ENCODE results near the gene ETV6.

The ETV6 gene

GRCh38 chr12:11743423-11744409 lies 94.2 kb downstream of the ETV6 start:
- Histone ChIP-seq H3K27me3 (ENCODE audit: low read depth) (no peaks in the 10 kb centered on the region), H3K4me3 (no peak overlapping the region), H3K4me1 (peaks cover 16% of the 10 kb centered on the region), H3K9me3 (no peaks in the 10 kb centered on the region), H3K36me3 (replicated peaks) (no peaks in the 10 kb centered on the region)
- no peak for DNase-seq (ENCODE audit: low spot score in 2 of 2)
- in situ Hi-C loops (cut with MboI; ENCODE audit: low sequenced_read_pairs) = no loop called here

DNA sequence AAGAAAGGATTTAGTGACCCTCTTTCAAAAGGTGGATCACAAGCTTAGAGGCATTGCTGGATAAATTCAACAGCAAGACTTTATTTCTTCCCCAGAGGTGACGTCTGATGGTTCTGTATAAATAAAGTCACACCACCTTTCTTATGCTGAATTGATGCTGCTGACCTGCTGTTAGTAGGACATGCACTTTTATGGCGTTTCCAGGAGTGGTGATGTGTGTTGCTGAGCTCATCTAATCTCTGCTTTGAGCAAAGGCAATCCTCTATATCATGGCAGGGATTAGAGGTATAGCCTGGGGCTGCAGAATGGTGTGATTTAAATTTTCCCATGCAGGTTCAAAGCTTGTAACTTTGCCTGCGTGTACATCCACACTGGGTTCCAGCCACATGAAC lies 94.9 kb downstream of the ETV6 start:
- Histone ChIP-seq H3K9me3 (no peaks in the 10 kb centered on the region), H3K4me3 (no peak overlapping the region), H3K27me3 (ENCODE audit: low read depth) (no peaks in the 10 kb centered on the region), H3K4me1 (peaks cover 16% of the 10 kb centered on the region), H3K36me3 (replicated peaks) (no peaks in the 10 kb centered on the region)
- peak in 1 of 2 experiments; percentile 33 for DNase-seq (ENCODE audit: low spot score in 2 of 2)
- in situ Hi-C loops (cut with MboI; ENCODE audit: low sequenced_read_pairs) = no loop called here

GRCh38 chr12:11745113-11745512 lies 95.6 kb downstream of the ETV6 start:
- H3K4me1 ChIP-seq = peaks cover 16% of the 10 kb centered on the region
- H3K27me3 ChIP-seq (ENCODE audit: low read depth) = no peaks in the 10 kb centered on the region
- H3K4me3 ChIP-seq = no peak overlapping the region
- H3K9me3 ChIP-seq = no peaks in the 10 kb centered on the region
- H3K36me3 ChIP-seq (replicated peaks) = no peaks in the 10 kb centered on the region
- in situ Hi-C loops (cut with MboI; ENCODE audit: low sequenced_read_pairs) = no loop called here
- DNase-seq (ENCODE audit: low spot score in 2 of 2) = no peak

DNA sequence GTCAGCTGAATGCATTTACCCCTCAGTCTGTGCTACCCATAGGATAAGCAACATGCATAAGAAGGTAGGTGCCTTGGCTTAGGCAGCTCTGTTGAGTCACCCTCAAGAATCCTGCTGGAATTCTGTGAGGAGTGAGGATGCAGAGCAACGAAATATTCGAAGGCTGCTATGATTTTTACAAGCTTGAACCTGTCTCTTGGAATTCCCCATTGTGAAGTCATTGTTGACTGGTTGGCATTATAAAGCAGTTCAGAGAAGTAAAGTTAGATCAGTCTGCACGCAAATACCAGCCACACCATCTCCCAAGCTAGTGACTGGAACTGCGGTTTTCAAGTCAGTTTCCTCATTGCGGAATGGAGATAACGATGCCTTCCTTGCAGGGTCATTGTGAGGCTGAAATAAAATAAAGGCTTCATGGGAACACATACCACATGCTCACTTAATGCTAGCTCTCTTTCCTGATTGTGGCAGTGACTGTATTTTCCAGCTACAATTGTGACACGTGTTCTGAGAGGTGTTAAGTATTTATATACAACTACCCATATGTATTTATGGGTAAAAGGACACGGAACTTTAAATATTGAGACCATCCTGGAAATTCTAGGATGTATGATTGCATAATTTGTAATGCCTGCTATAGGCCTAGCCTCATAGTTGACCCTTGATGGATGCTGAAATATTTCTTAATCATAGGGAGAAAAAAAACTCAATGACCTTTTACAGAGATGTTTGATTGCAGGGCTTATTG lies 96.7 kb downstream of the ETV6 start:
- Histone ChIP-seq H3K4me1 (peaks cover 16% of the 10 kb centered on the region), H3K36me3 (replicated peaks) (no peaks in the 10 kb centered on the region), H3K9me3 (no peaks in the 10 kb centered on the region), H3K4me3 (no peak overlapping the region), H3K27me3 (ENCODE audit: low read depth) (no peaks in the 10 kb centered on the region)
- in situ Hi-C loops (cut with MboI; ENCODE audit: low sequenced_read_pairs) = no loop called here
- DNase-seq (ENCODE audit: low spot score in 2 of 2) = no peak

- H3K4me1 ChIP-seq = peaks cover 16% of the 10 kb centered on the region
- no peaks in the 10 kb centered on the region for H3K36me3 ChIP-seq (replicated peaks)
- in situ Hi-C loops (cut with MboI; ENCODE audit: low sequenced_read_pairs) = no loop called here
- no peak overlapping the region for H3K4me3 ChIP-seq
- DNase-seq (ENCODE audit: low spot score in 2 of 2) = no peak
- H3K9me3 ChIP-seq = no peaks in the 10 kb centered on the region; the same call in 1 of the 2 replicates
- H3K27me3 ChIP-seq (ENCODE audit: low read depth) = no peaks in the 10 kb centered on the region
These were observed 97.7 kb downstream of the ETV6 start for GRCh38 chr12:11746940-11747716.

DNA sequence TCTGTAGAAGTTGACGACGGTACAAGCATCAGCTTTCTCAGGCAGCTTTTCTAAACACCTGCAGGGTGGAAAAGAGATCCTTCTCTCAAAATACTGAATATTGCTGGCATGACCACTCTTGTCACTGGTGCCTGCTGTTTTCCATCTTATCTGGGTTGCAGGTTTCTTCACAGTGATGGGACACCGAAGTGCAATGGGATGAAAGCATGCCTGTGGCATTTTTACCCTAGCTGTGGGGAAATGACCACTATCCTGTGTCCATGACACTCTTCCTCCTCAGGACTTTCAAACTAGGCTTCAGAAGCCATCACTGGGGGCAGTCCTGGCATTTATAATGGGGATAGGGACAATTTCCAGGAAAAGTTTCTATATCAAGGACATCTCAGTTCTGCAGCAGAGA lies 98.5 kb downstream of the ETV6 start:
- Histone ChIP-seq H3K4me1 (peaks cover 14% of the 10 kb centered on the region), H3K36me3 (replicated peaks) (no peaks in the 10 kb centered on the region), H3K4me3 (no peak overlapping the region), H3K27me3 (ENCODE audit: low read depth) (no peaks in the 10 kb centered on the region), H3K9me3 (no peaks in the 10 kb centered on the region; the same call in 1 of the 2 replicates)
- DNase-seq (ENCODE audit: low spot score in 2 of 2) = no peak
- in situ Hi-C loops (cut with MboI; ENCODE audit: low sequenced_read_pairs) = no loop called here

DNA sequence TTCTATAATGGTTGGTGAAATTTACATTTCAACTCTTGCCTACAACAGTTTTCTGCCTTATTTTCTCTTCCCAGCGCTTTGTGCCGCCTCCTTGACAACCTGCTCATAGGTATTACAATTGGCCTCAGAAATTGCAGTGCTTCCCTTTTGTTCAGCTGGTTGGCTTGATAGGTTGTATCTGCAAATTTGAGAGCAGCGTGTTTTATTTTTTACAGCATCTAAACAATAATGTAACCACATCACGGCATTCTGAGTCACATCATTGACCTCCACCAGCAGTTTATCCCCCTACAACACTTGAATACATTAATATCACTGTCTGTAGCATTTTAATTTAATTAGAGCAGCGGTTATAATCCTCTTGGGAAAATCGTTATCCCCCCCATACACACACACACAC lies 99.4 kb downstream of the ETV6 start:
- Histone ChIP-seq H3K4me1 (peaks cover 5% of the 10 kb centered on the region; the same call in 1 of the 2 replicates), H3K4me3 (no peak overlapping the region), H3K27me3 (ENCODE audit: low read depth) (no peaks in the 10 kb centered on the region), H3K9me3 (no peaks in the 10 kb centered on the region; the same call in 1 of the 2 replicates), H3K36me3 (replicated peaks) (no peaks in the 10 kb centered on the region)
- in situ Hi-C loops (cut with MboI; ENCODE audit: low sequenced_read_pairs) = no loop called here
- no peak for DNase-seq (ENCODE audit: low spot score in 2 of 2)

- in situ Hi-C loops (cut with MboI; ENCODE audit: low sequenced_read_pairs) = no loop called here
- Histone ChIP-seq H3K27me3 (ENCODE audit: low read depth) (no peaks in the 10 kb centered on the region), H3K4me3 (no peak overlapping the region), H3K36me3 (replicated peaks) (no peaks in the 10 kb centered on the region), H3K9me3 (no peaks in the 10 kb centered on the region; the same call in 1 of the 2 replicates), H3K4me1 (no peaks in the 10 kb centered on the region)
- no peak for DNase-seq (ENCODE audit: low spot score in 2 of 2)
These were observed 100.6 kb downstream of the ETV6 start for GRCh38 chr12:11749943-11750690.

DNA sequence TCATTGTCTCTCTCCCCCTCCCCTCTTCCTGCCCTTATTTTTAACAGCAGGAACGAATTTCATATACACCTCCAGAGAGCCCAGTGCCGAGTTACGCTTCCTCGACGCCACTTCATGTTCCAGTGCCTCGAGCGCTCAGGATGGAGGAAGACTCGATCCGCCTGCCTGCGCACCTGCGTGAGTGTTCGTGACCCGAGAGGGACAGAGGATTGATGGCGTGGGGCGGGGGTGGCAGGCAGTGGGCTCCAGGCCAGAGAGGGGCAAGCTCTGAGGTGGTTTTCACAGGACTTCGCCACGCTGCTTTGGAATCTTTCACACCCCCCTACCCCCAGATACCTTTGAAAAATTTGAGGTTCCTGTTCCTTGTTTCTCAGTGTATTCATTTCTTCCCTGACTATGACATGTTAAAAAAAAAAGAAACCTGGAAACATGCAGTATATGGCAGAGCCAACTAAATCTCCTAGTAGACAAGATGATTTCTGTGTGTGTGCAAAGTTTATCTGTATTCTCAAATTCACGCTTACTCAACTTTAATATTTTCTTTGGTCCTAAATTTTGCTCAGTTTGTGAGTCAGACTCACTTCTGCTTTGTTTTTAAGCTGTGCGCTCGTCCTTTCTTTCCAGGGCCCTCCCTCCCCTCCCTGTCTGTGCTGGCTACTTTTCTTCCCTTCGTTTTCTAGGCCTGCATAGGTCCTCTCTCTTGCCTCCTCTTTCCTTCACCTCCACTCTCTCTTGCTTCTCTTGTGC lies 103.1 kb downstream of the ETV6 start:
- Histone ChIP-seq H3K9me3 (no peaks in the 10 kb centered on the region; the same call in 1 of the 2 replicates), H3K4me3 (no peak overlapping the region), H3K27me3 (ENCODE audit: low read depth) (no peaks in the 10 kb centered on the region), H3K4me1 (no peaks in the 10 kb centered on the region), H3K36me3 (replicated peaks) (no peaks in the 10 kb centered on the region)
- no peak for DNase-seq (ENCODE audit: low spot score in 2 of 2)
- in situ Hi-C loops (cut with MboI; ENCODE audit: low sequenced_read_pairs) = no loop called here

GRCh38 chr12:11753150-11753499 lies 103.7 kb downstream of the ETV6 start:
- Histone ChIP-seq H3K9me3 (no peaks in the 10 kb centered on the region; the same call in 1 of the 2 replicates), H3K36me3 (replicated peaks) (no peaks in the 10 kb centered on the region), H3K4me3 (no peak overlapping the region), H3K27me3 (ENCODE audit: low read depth) (no peaks in the 10 kb centered on the region), H3K4me1 (no peaks in the 10 kb centered on the region)
- no peak for DNase-seq (ENCODE audit: low spot score in 2 of 2)
- in situ Hi-C loops (cut with MboI; ENCODE audit: low sequenced_read_pairs) = no loop called here

DNA sequence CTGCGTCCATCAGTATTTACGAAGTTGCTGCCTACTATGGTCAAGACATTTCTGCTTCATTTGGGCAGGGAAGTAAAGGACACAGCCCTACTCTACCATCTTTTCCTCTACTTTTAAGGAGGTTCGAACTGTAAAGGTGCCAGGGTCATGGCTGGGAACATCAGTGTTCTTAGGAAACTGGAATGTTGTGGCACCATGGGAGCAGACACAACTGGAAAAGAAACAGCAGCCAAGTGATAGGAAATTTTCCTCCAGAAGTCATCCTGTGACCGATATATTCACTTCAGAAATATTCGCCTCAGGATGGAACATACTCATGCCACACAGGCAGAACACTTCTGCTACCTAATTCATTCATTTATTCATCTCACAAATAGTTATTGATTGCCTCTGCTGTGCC lies 104.4 kb downstream of the ETV6 start:
- Histone ChIP-seq H3K27me3 (ENCODE audit: low read depth) (no peaks in the 10 kb centered on the region), H3K36me3 (replicated peaks) (no peaks in the 10 kb centered on the region), H3K9me3 (no peaks in the 10 kb centered on the region; the same call in 1 of the 2 replicates), H3K4me3 (no peak overlapping the region), H3K4me1 (no peaks in the 10 kb centered on the region; the same call in 1 of the 2 replicates)
- DNase-seq (ENCODE audit: low spot score in 2 of 2) = no peak
- in situ Hi-C loops (cut with MboI; ENCODE audit: low sequenced_read_pairs) = no loop called here

DNA sequence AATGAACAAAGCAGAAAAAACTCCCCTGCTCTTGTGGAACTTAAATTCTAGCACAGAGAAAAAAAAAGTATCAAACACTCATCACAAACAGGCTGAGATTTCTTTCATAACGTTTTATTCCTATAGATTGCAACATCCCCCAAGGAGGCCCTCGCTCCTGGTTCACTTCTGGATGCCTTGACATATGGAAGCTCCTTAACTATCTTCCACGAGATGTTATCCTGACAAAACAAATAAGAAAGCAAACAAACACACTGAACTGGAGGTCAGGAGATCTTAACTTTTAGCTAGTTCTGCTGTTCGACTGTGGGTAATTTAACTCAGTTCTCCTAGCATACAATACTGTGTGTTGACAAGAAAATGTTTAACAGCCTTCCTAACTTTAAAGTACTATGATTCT lies 104.8 kb downstream of the ETV6 start:
- DNase-seq (ENCODE audit: low spot score in 2 of 2) = no peak
- H3K4me1 ChIP-seq = no peaks in the 10 kb centered on the region; the same call in 1 of the 2 replicates
- in situ Hi-C loops (cut with MboI; ENCODE audit: low sequenced_read_pairs) = no loop called here
- H3K4me3 ChIP-seq = no peak overlapping the region
- no peaks in the 10 kb centered on the region for H3K36me3 ChIP-seq (replicated peaks)
- no peaks in the 10 kb centered on the region; the same call in 1 of the 2 replicates for H3K9me3 ChIP-seq
- no peaks in the 10 kb centered on the region for H3K27me3 ChIP-seq (ENCODE audit: low read depth)

All from HAP-1 (cell line).